Fibroblast of skin of scalp (primary cell): ENCODE data around the gene HVCN1.

Experiments used
- DNase-seq: peaks from one replicate; pipeline ENCODE4 v3.0.0-alpha.2; 2013

Gene HVCN1

DNA sequence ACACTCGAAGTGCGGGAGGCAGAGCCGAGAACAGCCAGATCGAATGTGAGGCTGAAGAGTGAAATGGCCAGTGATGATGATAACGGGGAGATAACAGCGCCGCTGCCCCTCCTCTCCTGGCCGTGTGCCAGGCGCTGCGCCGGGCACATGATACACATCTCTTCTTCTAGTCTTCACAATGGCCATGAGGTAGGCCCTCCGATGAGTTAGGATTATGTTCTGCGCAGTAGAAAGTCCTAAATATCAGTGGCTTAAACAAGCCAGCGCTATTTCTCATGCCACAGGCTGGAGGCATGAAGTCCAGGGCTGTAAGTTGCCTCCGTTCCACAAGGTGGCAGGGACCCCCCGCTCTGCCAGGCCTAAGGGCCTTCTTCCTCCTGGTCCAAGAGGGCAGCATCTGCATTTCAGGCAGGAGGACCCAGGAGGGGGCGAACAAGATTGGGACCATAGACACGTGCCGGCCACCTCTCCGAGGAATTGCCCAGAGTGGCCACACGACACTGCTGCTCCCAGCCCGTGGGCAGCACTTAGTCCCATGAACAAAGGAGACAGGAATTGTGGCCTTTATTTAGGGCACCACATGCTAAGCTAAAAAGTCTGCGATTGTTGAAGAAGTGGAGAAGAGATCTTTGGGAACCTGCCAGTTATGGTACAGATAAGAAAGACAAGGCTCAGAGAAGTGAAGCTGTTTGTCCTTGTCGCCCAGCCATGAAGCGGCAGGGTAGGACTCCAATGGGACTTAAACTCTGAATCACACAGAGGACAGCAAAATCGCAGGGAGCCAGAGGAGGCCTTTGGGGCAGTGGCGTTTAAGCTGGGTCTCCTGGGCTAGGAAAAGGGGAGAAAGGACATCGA lies 10.9 kb upstream of the HVCN1 start:
- DNase-seq = no peak

DNA sequence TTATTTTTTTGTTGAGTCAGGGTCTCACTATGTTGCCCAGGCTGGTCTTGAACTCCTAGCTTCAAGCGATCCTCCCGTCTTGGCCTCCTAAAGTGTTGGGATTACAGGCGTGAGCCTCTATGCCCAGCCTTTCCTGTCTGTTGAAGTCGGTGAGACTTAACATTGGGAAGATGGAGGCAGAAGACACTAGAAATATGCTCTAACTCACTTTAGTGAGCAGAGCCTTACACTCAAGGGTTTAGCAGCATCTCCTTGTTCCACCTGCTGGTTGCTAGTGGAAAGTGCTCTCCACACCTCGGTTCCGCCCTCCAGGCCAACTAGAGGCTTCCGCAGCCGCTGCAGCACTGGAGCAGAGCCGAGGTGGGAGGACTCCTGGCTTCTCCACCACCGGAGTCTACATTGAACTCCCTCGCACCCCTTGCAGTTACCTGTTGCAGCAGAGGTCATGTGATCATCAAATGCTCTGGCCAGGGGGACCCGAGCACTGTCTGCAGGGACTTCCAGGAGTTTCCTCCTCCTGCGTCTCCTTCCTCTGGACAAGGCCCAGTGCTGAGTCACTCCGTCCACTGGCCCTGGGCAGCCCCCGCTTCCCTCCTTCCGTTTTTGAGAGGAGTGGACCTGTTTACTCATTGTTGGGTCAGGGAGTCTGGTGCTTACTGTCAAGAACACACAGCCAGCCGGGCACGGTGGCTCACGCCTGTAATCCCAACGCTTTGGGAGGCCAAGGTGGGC lies 9.4 kb upstream of the HVCN1 start:
- peak; percentile 57 for DNase-seq

DNA sequence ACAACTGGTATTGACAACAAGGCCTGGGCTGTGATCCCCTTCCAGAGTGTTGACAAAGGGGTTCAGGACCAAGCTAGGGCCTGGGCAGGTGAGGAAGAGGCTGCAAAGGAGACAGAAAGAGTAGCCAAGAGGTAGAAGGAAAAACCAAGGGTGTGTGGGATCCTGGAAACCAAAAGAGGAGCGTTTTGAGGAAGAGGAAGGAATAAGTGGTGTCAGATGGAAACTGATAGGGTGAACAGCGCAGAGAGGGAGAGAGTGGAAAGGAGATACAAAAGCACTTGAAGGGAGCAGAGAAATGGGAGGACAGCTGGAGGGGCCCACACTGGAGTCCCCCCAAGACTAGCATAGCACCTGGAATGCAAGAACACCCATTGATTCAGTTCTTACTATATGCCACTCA lies 8.3 kb upstream of the HVCN1 start:
- DNase-seq = no peak

DNA sequence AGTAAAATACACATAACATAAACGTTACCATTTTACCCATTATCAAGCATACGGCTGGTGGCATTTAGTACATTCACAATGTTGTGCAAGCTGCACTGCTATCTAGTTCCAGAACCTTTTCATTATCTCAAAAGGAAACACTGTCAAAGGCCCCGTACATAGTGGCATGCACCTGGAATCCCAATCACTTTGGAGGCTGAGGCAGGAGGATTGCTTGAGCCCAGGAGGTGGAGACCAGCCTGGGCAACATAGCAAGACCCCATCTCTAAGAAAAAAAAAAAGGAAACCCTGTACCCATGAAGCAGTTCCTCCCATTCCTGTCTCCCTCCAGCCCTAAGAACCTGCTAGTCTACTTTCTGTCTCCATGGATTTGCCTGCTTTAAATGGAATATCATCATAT lies 7.4 kb upstream of the HVCN1 start:
- no peak for DNase-seq

DNA sequence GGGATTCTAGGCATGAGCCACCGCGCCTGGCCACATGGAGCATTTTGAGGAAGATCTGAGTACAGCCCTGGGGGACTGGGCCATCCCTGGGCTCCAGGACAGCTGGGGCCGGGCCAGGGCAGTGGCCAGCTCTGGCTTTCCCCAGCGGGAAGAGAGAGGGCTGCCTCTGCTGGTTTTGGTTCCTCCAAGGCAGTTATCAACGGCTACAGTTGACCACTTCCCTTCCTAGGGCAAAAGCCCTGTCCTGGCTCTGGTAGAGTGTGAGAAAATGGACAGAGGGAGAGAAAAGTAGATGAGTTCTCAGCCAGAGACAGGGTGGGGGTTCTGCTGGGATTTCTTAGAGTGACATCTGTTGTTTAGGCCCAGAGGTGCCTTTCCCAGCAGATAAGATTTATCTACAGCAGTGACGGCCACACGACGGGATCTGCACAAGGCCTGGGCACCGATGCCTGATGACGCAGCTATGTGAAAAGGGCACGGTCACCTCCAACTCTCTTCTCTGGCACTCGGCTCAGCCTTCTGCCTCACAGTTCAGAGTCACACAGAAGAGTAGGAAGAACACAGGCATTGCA lies 5.5 kb upstream of the HVCN1 start:
- no peak for DNase-seq

DNA sequence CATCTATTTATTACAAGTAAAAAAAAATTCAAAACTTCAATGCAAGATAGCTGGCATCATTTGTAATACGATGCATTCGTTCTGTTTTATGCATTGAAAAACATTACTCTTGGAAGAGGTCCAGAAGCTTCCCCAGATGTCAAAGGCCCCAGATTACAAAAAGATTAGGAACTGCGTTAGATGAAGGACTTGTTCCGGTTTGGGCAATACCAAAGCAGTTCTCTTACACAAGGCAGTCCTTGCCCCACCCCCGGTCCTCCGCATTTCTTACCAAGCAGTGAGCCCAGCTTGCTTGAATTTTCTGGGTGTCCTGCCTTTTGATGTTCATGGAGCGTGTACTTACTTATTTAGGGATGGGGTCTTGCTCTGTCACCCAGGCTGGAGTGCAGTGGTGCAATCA lies 4.8 kb upstream of the HVCN1 start:
- DNase-seq = no peak

DNA sequence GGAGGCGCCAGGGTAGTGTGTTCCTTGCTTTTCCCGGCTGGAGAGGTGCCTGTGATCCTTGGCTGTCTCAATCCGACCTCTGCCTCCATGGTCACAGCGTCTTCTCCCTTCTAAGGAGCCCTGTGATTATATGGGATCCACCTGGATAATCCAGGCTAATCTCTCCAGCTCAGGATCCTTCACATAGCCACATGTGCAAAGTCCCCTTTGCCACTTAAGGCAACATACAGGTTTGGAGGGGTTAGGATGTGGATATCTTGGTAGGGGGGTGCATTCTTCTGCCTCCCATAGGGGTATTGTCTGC lies 1.2 kb upstream of the HVCN1 start:
- DNase-seq = no peak

DNA sequence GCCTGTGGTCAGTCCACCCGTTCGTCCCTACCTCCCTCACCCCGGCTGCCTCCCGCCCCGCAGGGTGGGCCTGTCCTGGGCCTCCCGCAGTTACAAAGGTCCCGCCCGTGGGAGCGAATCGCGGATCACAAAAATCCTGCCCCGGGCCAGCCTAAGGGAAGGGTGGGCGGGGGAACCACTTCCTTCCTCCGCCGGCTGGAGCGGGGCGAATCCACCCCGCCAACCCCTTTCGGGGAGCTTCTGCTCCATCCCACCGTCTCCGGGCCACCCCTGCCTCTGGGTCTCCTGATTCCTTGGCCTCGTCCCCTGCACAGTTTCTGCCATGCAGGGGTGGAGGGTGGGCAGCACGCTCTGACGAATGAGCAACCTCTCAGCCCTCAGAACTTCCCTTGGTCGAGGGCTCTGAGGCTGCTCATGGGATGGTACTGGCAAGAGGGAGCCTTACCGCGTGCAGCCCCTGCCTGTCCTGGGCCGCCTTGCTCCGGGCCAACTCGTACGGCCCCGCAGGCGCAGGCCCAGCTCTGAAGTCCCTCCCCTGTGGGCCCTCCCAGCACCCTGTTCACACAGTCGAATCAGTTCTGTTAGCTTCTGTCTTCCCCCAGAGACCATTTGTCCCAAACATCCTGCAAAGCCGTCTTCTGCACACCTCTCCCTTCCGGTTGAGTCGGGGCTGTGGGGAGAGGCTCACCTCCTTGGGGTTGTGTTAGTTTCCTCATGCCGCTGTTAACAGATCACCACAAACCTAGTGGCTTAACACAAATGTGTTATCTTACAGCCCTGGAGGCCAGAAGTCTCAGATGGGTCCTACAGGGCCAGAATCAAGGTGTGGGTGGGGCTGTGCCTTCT lies 589 bp upstream of the HVCN1 start:
- peak; percentile 25 for DNase-seq

DNA sequence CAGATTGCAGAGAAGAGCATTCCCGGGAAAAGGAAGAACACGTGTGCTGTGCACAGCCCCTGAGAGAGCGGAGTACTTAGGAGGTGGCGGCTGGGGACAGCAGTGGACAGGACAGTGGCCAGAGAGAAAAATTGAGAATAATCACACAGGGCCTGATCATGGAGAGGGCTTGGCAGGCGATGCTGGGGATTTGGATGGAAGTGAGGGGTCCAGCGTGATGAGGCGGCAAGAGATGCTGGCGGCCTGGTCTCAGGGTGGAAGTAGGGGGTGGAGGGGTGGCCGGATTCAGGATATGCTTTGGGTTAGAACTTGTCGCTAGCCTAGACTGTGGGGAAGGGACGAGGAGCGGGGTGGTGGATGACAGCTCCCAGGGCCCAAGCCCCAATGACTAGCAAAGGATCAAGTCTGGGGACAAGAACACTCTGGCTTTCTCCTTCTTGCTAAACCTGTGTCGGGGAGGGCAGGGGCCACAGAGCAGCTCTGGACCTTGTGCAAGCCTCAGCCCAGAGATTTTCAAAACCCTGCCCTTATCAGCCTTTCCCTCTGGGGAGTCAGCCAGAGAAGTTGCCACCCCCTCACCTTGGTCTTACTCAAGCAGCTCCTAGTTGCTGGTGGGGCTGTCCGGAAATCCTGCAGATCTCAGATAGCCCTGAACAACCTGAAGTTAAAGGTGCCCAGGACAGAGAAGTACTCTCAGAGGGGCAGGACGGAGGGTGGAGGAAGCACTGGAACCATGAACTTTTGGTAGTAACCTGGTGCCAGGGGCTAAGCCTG lies 1.3 kb downstream of the HVCN1 start:
- DNase-seq = no peak

DNA sequence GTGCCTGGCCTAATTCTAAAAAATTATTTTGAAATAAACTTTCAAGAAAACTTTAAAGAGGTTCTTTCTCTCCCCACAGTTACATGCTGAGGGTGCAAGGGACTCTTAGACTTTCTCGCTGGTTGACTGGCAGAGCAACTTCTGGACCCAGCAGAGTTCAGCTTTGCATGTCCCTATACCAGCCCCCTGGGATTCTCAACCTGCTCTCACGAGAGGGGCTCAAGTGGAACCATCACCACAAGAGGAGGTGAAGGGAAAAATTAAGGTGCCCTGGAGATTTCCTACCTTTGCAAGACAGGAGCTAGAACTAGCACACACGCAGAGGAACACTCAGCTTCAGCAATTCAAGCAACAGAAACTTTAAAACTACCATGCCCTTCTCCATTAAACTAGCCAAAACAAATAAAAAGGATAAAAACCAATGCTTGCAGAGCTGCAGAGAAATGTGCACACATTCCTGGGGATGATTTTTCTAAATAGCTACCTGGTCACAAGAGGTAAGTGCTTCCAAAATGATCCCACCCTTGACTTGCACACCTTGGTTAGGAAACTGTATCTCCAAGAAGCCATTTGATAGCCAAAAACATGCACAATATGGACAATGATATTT lies 2.5 kb downstream of the HVCN1 start:
- DNase-seq = no peak

DNA sequence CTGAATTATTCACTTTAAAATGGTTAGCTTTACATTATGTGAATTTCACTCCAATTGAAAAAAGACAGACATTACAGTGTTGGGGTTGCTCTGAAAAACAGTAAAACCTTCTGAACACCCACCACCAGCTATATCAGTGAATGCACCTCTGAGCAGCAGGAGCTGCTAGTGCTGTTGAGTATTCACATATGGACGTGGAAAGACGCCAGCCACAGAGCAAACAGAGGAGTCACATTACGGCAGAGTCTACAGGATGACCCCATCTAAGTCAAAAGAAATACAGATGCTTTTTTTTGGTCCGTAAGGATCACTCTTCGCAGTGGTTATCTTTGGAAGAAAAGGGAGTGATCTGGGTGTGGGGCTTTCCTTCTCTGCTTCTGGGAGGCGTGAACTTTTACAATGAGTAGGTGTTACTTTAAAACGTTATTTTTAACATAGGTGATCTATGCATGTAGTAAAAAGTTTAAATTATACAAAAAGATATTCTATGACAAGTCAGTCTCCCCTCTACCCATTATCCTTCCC lies 4.5 kb downstream of the HVCN1 start:
- DNase-seq = no peak

DNA sequence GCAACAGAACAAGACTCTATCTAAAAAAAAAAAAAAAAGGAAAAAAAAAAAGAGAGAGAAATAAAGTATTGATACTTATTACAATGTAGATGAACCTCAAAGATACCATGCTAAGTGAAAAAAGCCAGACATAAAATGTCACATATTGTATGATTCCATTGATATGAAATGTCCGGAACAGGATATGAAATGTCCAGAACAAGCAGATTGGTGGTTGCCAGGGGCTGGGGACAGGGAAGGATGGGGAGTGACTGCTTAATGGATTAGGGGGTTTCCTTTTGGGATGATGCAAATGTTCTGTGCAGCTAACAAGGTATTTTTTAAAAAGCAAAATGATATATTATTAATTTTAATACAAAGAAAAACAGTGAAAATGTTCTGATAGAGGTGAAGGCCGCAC lies 5.0 kb downstream of the HVCN1 start:
- DNase-seq = no peak

DNA sequence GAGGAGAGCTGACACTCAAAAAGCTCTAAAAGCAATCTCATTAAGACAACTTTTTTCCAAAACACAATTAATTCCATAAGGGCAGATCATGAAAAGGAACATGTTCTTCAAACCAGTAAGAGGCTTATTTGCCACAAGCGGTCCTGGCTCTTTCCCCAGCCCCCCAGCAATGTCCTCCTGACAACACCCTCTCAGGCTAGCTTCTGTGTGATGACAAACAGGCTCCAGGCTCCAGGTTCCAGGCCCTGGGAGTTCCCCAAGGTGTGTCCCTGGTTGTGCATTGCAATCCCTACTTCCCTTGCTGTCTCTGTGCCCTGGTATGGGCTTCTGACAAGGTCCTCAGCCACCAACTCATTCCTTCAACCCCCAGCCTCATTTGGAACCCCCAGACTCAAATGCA lies 8.9 kb downstream of the HVCN1 start:
- DNase-seq = no peak

DNA sequence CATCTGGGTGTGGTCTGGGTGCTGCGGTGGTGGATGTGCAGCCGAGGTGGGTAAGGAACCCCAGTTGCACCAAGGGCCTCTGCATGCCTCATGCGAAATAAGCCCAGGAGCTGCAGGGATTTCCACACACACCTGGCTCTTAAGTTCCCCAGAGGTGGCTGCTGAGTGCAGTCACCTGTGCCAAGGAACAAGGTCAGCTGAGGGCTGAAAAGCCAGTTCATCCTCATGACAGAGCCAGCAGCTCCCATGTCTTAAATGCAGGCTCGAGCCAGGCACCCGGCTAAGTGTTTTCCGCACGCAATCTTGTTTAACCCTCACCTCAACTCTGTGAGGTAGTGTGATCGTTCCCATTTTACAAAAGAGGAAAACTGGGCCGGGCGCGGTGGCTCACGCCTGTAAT lies 9.7 kb downstream of the HVCN1 start:
- no peak for DNase-seq

DNA sequence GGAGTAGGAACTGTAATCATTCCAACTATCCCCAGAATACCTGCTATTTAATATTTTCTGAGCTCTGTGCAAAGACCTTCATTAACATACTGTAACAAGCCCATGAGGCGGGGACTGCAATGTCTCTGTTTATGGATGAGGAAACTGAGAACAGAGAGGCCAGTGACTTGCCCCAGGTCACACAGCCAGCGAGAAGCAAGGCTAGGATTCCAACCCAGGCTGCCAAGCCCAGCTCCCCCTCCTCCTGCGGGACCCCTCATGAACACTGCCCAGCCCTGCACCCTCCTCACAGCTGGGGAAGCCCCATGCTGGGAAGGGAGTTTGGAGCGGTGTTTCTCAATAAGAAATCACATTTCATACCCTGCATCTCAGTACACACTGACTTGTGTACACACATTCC lies 10.9 kb downstream of the HVCN1 start:
- no peak for DNase-seq

DNA sequence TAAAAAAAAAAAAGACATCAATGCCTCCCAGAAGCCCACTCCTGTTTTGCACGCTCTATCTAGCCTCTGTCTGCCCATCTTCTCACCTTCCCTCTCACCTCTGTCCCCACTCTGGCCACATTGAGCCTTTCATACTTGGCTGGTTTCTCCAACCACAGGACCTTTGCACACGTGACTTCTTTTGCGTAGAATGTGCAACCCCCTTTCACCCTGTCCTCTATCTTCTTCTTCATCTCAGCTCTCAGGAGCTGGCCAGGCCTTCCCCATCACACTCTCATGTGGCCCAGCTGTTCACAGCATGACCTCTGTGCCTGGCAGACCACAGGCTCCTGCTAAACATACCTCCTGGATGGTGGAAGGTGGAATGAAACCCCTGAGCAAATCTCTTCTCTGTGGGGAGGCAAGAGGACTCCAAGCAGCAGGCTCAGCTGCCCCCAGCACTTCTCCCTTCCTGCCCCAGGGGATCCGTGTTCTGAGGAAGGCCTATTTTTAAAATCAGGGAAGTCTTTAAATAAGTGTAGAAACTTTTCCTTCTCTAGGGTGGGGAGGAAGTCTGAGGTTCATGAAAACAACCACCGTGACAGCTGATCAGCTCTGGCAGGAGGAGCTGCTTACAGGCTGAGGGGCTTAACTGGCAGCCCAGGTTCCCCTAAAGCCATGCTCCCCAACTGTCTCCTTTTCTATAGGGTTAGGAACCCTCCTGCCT lies 11.6 kb downstream of the HVCN1 start:
- peak; percentile 6 for DNase-seq

DNA sequence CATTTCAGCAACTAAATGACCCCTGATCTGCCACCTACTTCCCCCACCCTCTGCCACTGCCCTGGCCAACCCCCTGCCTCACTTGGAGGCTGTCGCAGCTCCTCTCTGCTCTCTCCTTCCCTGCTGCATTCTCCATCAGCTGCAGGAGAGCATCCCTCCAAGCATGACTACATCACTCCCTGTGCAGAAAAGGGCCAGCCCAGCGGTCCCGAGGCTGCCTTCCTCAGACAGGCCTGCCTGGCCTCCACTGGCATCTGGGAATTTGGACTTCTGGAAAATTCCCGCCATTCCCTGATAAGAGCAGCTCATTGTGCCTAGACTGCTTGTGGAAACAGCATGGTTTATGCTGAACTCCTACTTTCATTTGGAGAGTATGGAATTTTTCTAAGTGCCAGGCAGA lies 12.7 kb downstream of the HVCN1 start:
- no peak for DNase-seq

DNA sequence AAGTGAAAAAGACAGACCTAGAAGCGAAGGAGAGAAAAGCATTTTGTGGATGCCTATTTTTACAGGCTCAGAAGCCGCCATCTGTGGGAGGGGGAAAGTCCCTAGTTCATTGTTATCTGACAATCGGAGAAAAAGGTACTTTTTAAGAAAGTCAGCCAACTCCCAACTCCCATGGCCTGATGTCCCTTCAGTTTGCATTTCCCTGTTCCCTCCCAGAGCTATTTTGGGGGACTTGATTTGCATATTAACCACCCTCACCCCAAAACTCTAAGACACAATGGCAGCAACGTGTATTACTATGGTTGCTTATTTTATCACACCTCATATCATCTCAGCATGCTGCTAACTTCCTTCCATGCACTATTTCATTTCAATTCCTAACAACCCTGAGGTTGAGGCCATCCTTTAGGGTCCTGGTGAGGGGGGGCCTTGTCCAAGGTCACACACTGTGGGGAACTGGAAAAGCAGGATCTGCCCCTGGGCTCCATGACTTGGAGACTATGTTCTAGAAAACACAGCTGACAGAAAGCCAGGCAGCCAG lies 18.7 kb downstream of the HVCN1 start:
- no peak for DNase-seq

DNA sequence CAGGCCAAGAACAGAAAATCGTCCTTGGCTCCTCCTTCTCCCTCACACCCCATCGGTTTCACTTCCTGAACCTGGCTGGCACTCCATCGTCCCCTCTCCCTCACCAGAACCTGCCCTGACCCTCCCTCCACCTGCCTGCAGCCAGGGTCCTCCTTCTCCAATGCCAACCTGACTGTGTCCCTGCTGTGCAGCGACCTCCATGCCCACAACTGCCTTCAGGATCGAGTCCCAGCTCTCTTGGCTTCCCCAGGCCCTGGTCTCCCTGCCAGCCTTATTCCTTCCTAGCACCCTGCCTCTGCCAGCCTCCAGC lies 19.8 kb downstream of the HVCN1 start:
- DNase-seq = no peak

DNA sequence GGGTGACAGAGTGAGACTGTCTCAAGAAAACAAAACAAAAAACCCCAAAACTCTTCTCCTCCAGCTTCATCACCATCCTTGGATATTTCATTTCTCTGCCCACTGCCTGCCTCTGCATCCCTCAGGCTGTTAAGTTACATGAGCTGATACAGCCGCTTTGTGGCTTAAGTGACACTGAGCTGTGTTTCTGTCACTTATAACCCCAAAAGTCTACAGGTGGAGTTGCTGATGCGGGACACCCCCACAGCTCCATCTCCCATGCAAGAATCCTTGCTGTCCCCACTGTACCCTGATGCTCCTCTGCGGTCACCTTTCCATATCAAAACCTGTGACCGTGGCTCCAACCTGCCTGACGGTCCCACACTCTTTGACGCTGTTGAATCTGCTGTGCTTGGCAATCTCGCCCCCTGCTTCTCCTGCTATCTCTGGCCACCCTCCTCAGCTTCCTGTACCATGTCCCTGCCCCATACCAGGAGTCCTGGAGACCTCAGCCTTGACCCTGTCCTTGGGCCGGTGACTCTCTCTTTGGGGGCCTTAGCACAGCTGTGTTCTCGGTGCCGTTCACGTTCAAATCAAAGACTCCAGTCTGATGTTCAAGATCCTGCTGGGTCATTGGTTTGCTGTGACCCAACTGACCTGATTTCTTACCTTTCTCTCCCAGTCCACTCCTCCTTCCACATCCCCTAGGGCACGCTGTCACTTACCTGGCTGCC lies 20.3 kb downstream of the HVCN1 start:
- no peak for DNase-seq
